NCI-H526 treated with DMSO at 0.1 percent for 48 hours (cell line): ENCODE data around the gene SLC37A1.

Experiments
- DNase-seq: peaks from one replicate; lab custom pipeline; 2025; lab: John Stamatoyannopoulos, UW

Gene SLC37A1

DNA sequence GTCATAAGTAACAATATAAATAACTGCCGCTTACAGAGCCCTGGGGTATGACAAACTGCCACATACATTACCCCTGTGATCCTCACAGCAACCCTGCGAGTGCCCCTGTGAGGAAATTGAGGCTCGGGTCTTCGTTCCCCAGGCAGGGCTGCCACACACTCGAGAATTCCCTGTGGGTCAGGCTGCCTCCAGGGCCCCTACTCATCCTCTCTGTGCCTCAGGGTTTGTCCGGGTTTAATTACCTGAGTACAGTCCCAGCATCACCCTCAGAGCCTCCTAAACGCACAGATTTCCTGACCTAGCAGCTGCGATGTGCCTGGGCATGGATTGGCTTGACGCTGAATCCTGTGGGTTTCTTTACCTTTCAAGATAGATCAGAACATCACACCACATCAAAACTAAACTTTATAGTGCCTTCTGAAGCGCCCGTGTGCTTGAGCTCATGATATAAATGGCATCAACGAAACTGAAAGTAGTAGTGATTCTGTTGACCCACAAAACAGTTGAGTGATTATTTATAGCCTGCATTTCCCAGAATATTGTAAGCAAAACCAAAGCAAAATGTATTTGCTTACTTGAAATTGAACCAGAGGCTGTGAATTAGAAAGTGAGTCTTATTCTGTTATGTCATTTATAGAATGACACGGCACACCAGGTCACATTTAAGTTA is 14.0 kb downstream of the SLC37A1 start:
- DNase-seq, result peak; percentile 23

DNA sequence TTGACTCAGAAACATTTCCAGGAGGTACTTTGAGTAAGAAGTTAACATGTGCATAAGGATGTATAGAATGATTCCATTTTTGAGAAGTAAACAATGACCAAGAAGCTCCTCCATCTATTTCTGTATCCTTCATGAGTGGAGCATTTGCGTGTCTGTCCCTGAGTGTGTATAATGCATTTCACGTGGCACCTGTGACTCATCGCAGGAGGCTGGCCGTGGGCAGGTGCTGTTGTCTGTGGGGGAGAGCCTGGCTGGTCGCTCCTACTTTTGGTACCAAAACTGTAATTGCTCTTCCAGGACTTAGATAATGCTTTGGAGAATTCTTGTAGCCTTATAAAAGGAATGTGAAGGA is 16.5 kb downstream of the SLC37A1 start:
- DNase-seq, result no peak

DNA sequence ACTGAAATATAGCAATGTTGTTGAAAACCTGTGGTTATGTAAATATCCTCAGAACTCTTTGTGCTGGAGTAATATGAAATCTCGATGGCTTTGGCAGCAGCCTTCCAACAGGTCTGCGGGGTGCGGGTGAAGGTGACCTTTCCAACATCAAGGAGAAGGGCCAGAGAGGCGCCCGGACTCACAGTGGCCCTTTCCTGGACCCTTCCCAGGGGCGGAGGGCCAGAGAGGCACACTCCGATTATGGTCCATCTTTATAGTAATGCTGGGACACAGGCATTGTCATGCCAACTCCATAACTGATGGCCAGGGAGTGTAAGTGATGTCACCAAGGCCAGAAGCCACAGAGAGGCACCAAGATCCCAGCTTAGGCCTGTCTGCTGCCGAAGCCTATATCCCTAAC is 18.1 kb downstream of the SLC37A1 start:
- no peak for DNase-seq

DNA sequence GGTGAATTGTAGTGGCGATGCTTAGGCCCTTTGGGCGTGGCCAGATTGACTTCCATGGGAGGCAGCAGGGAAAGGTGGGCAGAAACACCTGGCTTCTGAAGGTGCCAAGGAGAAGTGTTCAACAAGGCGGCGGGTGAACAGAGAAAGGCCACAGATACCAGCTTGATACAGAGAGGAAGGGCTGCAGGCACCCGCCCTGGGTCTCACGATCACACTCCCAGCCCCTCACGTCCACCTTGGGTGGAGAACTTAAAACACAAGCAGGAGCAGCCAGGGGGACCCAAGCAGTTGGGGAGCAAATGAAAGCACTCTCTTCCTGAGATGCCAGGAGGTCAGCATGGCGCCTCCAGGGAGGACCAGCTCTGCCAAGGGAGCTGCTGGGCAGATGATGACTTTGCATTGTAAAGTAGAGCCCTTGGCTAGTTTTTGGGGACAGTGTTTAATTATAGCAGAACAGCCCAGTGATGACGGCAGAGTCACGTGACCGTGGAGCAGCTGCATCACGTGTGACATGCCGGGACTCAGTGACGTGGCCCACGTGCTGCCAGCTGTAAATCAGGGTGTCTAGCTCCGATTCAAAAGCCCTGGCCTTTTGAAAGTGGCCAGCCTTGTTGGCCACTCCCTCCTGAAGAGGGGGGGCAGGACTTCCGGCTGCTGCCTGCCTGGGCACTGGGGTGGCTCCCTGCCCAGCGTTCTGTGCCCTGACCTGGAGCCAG is 19.0 kb downstream of the SLC37A1 start:
- DNase-seq, result no peak

DNA sequence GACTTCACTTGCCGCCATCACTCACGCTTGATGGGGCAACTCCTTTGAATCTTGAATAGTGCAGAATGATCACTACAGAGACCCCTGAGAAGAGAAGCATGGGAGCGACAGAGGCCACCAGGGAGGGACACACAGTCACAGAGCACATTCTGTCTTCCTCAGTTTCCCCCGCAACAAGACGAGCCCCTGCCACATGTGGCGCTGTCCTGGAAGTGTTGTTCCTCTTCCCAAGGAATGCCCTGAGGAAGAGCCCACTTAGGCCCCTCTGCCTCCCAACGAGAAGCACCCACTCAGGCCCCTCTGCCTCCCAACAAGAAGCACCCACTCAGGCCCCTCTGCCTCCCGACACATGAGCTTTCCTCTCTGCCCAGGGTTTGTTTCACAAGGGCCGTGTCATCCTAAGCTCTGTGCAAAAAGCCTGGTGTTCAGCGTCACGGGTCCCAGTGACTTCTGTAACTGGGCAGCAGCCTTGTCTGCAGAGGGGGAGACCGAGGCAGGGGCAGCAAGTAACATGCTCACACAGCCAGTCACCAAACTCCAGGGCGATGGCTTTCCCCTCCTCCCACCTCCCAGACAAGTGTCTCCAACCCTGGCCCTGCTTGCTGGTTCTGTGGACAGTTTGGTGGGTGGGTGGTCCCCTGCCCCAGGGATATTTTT is 19.8 kb downstream of the SLC37A1 start:
- DNase-seq, result no peak

DNA sequence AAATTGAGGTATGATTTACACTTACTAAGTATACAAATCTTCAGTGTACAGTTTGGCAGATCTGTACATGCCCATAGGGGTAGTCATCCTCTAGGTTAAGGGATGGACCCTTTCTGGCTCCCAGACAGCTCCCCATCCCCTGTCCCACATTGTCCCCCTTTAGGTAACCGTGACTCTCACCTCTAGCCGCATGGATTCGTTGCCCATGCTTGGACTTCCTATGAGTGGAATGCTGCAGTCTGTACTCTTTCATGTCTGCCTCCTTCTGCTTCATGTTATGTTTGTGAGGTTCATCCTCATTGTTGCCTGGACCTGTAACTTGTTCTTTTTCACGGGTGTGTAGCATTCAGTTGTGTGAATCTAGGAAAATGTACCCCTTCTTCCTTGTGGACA is 20.3 kb downstream of the SLC37A1 start:
- DNase-seq, result no peak

DNA sequence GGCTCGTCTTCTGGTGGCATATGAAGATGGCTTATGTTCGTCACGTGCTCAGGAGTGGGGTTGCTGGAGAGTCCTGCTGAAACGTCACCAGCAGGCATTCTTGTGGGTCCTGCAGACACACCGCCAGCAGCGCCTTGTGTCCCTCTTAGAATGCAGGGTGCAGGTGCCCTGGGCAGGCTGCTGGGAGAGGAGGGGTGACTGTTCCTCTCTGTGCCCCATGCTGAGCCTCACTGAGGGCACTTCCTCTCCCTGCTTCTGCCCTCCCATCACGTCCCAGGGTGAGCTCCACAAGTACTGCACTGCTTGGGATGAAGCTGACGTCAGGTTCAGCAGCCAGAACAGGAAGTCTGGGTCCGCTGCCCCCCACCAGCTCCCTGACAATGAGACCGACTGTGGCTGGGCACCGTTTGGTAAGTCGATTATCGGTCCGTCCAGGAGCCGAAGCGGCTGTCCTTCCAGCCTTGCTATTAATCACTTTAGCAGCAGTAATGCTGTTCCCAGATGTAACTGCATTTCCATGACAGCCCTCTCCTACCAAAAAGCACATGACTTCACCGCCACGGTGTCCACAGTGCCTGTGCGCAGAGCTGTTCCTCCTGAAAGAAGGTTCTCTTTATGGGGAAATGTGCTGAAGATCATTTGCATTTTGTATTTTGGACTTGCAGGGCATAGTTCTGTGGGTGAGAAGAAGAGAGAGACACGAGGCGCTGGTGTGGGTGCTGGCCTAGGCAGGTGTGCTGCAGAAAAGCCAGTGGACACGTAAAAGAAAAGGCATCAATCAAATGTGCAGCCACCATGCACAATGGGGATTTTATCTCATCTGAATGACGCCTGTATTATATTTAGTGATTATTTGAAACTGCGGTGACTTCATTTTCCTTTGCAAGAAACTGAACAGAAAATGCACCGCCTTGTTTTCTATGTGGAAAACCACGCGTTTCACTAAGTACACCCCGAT is 21.0 kb downstream of the SLC37A1 start:
- DNase-seq, result peak; percentile 83

DNA sequence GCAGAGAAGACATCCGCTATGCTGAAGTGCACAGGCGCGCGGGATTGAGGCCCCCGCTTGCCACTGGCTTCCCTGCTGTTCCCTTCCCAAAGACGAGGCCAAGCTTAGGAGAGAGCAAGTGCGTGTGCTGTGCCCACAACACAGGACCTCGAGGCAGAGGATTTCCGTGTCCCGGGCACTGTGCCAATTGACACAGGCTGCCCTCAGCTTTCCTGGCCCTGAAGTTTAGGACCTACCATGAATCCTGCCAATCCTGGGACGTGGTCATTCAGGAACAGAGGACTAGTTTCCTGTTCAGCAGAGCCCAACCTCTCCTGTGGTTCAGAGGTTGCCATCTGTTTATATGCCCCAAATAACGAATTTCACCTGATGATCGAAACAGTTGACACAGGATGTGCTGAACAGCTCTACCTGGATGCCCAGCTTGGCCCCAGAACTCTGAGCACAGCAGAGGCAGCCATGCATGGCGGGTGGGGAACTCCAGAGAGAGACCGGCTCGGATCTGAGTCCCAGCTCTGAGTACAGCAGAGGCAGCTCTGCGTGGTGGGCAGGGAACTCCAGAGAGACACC is 22.0 kb downstream of the SLC37A1 start:
- DNase-seq, result peak; percentile 31

DNA sequence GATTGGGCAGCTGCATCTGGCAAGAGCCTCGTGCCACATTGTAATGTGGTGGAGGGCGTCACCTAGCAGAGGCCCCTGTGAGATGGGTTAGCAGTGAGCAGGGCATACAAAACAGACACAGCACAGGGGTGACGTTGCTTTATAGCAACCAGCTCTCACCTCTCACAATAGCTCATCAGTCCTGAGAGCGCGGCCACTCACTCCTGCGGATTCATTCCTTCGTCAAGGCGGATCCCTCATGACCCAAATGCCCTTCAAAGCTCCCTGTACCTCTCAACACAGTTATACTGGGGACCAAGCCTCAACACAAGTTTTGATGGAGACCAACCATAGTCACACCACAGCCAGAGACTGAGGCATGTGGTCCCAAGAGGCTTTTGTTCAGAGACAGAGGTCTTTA is 22.9 kb downstream of the SLC37A1 start:
- DNase-seq, result no peak

DNA sequence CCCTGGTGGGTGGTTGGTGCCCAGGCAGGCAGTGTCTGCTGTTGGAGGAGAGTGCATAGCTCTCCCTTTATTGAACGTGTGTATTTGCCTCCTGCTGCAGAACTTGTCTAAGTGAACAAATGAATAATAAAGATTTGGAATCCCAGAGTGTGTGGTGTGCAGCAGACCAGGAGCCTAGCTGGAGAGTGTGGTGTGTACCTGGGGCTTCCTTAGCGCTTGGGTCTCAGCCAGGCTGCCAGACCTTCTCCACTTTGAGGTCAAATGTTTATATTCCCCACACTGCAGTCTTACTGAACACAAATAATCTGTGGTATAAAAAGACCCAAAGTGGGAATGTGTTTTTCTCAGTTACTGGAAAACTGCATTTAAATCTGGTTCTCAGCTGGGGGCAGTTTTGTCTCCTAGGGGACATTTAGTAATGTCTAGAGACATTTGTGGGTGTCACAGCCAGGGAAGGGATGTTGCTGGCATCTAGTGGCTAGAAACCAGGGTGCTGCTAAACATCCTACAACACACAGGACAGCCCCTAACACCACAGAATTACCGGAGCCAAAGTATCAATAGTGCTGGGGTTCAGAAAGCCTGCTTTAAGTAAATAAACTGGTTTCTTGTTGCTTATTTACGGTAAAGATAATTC is 23.6 kb downstream of the SLC37A1 start:
- no peak for DNase-seq

DNA sequence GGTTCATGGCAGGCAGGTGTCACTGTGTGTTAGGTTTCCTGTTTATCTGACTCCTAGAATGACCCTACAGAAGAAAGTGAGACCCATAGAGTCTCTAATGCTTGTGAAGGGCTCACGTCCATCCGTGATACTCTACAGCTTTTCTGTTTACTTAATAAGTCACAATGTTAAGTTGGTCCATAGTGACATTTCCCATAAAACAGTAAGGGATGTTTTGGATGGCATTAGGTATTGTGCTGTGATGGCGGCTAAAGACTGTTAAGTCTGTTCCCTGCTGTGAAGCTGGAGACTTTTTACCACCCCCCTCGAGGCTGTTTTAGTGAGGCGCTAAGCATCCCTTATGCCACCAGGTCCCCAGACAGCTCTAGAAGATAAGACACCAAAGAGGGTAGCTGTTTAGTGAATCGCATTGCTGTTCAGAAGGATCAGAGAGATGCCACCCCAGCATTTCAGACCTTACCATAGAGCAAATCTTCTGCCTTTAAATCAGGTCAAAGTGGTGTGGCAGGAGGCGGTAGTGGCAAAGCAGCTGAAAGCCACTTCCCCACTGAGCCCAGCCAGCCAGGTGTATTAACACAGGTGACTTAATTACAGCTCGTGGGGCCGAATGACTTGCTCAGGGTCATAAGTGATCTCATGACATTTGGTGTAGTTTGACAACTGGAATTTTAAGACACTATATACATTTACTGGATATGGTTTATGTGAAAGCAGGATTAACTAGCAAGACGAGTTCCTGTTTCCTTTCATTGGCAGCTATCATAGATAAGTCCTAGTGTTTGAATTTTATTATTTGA is 25.0 kb downstream of the SLC37A1 start:
- DNase-seq, result no peak

DNA sequence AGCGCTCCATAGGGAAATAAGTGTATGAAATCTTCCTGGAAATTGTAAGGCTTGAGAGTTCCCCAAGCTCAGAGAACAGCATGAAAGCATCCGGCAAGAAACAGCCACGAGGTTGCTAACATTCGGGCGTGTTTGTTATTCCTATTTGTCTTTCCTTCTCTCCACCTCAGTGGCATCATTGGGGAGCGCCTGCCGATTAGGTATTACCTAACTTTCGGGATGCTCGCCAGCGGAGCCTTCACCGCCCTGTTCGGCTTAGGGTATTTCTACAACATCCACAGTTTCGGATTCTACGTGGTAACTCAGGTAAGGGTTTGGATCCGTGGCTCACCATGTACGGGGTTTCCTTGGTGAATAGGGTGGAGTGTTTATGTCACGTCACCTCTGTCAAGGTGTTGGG is 25.7 kb downstream of the SLC37A1 start:
- DNase-seq, result no peak

DNA sequence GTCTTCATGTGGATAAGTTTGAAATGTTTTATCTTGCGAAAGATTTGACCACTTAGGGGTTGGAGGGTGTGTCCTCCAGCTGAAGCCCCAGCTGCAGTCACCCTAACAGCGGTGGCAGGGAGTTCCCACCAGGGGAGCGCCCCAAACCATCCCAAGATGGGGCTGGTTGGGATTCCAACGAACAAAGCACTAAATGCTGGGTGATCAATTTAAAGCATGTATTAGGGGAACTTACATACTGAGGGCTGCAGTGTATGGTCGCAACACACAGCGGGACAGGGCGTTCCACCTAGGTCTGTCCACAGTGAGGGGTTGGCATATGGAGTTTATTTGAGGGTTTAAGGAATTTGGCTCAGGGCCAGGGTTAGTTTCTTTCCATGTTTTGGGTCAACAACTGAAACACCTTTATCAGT is 26.3 kb downstream of the SLC37A1 start:
- DNase-seq, result no peak

DNA sequence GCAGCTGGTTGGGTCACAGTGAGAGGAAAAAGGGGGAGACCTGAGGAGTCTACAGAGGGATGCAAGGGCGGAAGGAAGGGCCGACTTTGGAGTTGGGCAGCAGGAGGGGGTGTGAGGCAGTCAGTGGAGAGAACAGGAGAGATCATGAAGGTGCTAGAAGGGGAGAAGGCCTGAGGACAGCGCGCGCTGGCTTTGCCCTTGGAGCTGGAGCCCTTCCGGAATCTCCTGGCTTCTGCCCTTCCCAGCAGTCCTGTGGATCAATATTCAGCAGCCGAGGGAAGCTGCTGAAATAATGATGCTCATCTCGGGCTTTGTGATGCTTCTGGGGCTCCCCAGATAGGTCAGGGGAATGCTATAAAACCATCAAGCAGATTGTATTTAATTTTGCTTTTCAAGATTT is 26.7 kb downstream of the SLC37A1 start:
- no peak for DNase-seq

DNA sequence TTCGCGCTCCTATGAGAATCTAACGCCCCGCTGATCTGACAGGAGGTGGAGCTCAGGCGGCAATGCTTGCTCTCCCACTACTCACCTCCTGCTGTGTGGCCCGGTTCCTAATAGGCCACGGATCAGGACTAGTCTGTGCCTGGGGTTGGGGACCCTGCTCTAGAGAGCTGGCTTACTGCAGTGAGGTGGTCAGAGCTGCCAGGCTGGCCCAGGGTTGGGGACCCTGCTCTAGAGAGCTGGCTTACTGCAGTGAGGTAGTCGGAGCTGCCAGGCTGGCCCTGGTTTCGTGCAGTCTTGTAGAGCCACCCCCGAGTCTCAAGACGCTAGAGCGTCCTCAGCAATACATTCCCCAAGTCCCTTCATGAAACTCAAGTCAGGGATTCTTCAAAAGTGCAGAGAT is 27.5 kb downstream of the SLC37A1 start:
- DNase-seq, result no peak

DNA sequence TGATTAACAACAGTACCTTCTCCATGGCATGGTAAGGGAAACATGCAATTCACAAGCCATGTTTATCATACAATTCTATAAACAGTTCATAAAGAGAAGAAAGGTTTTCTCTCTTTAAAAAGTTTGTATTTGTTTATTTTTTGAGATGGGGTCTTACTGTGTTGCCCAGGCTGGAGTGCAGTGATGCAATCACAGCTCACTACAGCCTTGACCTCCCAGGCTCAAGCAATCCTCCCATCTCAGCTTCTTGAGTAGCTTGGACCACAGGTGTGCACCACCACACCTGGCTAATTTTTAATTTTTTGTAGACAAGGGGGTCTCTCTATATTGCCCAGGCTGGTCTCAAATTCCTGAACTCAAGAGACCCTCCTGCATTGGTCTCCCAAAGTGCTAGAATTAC is 28.0 kb downstream of the SLC37A1 start:
- DNase-seq, result no peak

DNA sequence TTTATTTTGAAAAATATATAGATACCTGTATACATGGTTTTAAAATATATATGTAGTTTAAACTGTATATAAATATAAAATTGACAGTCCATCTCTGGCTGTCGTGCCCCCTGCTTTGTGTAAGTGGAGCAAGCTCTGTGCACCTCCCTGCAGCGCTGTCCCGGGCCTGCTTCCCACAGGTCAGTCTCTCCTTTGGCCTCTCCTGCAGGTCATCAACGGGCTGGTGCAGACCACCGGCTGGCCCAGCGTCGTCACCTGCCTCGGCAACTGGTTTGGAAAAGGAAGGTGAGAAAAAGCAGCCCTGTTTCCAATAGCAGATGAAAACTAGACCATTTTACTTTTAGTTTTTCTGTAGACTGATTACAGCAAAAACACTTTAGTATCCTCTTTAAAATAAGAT is 28.5 kb downstream of the SLC37A1 start:
- DNase-seq, result no peak

DNA sequence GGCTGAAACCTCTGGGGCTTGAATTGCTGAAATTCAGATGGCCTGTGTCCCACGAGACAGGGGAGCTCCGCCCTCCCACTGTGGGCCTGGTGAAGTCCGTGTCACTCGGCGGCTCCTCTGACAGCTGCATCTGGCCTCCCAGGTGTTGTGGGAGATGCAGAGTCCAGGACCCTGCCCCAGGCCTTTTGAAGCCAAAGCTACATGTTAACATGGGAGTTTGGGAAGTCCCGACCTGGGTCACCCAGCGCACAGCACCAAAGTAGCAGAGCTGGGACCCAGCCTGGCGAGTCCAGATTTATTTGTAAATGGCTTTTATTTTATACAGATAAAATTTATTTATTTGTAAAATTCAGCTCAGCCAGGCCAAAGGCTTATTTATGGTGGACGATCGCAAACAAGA is 28.9 kb downstream of the SLC37A1 start:
- no peak for DNase-seq

DNA sequence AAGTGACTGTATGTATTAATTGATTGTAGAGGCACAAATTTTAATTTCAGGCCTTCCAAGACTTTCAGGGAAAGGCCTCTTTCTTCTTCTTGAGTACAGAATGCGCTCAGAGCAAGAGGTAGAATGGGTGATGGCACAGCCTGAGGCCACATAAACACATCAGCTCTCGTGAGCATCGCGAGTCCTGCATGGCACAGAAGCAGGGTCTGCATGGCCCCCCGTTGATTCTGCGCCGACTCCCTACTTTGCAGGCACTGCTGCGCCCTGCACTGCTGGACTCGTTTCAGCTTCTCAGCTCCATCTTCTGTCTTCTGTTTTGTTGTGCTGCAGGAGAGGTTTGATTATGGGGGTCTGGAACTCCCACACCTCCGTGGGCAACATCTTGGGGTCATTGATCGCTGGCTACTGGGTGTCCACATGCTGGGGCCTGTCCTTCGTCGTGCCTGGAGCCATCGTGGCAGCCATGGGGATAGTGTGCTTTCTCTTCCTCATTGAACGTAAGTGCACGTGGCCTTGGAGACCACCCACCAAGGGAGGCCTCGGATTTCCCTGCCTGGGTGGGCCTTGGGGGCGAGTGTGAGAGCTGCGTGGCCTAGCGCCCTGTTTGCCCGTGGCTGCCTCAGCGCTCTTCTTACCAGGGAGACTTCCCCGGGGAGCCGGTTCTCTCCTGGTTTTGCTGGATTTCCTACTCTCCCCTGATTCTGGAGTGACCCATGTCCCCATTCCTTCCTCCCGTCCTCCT is 29.6 kb downstream of the SLC37A1 start:
- no peak for DNase-seq

DNA sequence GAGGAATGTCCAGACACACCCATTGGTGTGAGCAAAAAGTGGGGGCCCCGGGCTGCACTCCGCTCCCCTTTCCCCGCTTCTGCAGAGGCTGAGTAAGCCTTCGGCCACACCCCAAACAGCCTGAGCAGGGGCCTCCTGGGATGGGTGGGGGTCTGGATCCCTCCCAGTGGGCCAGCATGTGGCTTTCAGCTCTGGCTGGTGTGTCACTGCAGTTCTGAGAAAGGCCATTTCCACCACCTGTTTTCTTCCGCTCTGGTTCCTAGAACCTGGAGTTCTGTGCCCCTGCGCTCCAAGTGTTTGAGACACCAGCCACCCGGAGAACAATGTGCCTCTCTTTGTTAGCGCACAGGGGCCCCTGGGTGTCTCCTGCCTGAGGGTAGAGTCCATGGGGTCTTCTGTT is 30.9 kb downstream of the SLC37A1 start:
- no peak for DNase-seq
